Testis (tissue), 3 donors: ENCODE data around the gene PTPRG. TPM values are rescaled to one million over a fixed set of nuclear protein-coding genes. Genes with fewer than 3 reads are reported as not detected.

Experiments used
- DNase-seq: peaks from one replicate; pipeline ENCODE4 v3.0.0-alpha.2; 2019
- H3K27ac ChIP-seq, 2 donors: fragments of 200-600 bp; sonication (generic); one replicate each; pipeline ENCODE4 v1.5.1; 2019
- H3K27me3 ChIP-seq: fragments of 200-600 bp; sonication (generic); one replicate; pipeline ENCODE4 v1.5.1; 2019
- H3K36me3 ChIP-seq: fragments of 200-600 bp; sonication (generic); one replicate; pipeline ENCODE4 v1.5.1; 2017; ENCODE audit warnings: low read depth; ENCODE audit errors: missing control alignments
- H3K4me1 ChIP-seq: fragments of 200-600 bp; sonication (generic); one replicate; pipeline ENCODE4 v1.5.1; 2019
- H3K4me3 ChIP-seq, 2 donors: fragments of 200-600 bp; sonication (generic); one replicate each; pipeline ENCODE4 v1.5.1; 2017 to 2019
- H3K9me3 ChIP-seq: fragments of 200-600 bp; sonication (generic); one replicate; pipeline ENCODE4 v1.5.1; 2017
- POLR2A ChIP-seq: fragments of 450-650 bp; IDR thresholded peaks from one replicate; pipeline ENCODE4 v1.6.1; 2017; ENCODE audit warnings: antibody characterized with exemption, mild to moderate bottlenecking, moderate library complexity
- WGBS, 2 donors: methylation state at CpG; one replicate each; pipeline ENCODE4 v1.1.5; 2018; 5-methylcytosine and 5-hydroxymethylcytosine counted together
- intact Hi-C: fragments of 100-400 bp; cut with DNase I; formaldehyde crosslinking; loops from one replicate; pipeline ENCODE4 v1.15.1; 2023; ENCODE audit warnings: low total_unique reads
- polyA plus RNA-seq: library from polyadenylated mRNA; stranded (reverse); fragments of 350-450 nt; fragmentation: Illumina TruSeq; extraction: RNeasy Lipid Tissue Mini Kit (QIAGEN cat#74804); gene quantifications from one replicate; pipeline ENCODE4 v1.2.3, GENCODE V29; 2014; ENCODE audit warnings: low read depth, low replicate concordance; ENCODE audit not compliant: insufficient read depth
- total RNA-seq, 2 donors: library from RNA; depleted of rRNA; stranded (reverse); fragments of >200 nt; gene quantifications; one replicate each; pipeline ENCODE4 v1.2.3, GENCODE V29; 2016
- TF ChIP-seq, protein P1 (sequence below), 3 experiments: fragments of 450-650 bp in 2 of 3; fragments of 200-600 bp in 1 of 3; sonication (generic) in 1 of 3; IDR thresholded peaks; one replicate each; pipeline ENCODE4 v1.5.1; 2016 to 2019; ENCODE audit warnings: antibody characterized with exemption in 3 of 3, mild to moderate bottlenecking in 2 of 3, moderate library complexity in 1 of 3

The PTPRG gene
- total and polyA plus RNA-seq, 3 donors from 2014 or later = 26.3 to 107 (median 75.4) TPM

- H3K36me3 ChIP-seq = no peaks in the 10 kb centered on the region
- intact Hi-C loops = no loop called here
- H3K9me3 ChIP-seq = no peaks in the 10 kb centered on the region
- no peak overlapping the region for H3K4me3 ChIP-seq
- H3K27me3 ChIP-seq = no peaks in the 10 kb centered on the region
- H3K27ac ChIP-seq = no peak overlapping the region
- peak; percentile 30 for DNase-seq
- H3K4me1 ChIP-seq = no peaks in the 10 kb centered on the region
- 44 to 58% methylated on average over 6 of the region's 6 CpGs for WGBS, 2 donors
- TF ChIP-seq, protein P1, sequence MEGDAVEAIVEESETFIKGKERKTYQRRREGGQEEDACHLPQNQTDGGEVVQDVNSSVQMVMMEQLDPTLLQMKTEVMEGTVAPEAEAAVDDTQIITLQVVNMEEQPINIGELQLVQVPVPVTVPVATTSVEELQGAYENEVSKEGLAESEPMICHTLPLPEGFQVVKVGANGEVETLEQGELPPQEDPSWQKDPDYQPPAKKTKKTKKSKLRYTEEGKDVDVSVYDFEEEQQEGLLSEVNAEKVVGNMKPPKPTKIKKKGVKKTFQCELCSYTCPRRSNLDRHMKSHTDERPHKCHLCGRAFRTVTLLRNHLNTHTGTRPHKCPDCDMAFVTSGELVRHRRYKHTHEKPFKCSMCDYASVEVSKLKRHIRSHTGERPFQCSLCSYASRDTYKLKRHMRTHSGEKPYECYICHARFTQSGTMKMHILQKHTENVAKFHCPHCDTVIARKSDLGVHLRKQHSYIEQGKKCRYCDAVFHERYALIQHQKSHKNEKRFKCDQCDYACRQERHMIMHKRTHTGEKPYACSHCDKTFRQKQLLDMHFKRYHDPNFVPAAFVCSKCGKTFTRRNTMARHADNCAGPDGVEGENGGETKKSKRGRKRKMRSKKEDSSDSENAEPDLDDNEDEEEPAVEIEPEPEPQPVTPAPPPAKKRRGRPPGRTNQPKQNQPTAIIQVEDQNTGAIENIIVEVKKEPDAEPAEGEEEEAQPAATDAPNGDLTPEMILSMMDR (IDR thresholded peaks at IDR 0.05) = no peak
- TF ChIP-seq POLR2A = no peak
Observed at GRCh38 chr3:62134061-62134496, 572.7 kb downstream of the PTPRG start.

GRCh38 chr3:62135741-62136140 is 574.4 kb downstream of the PTPRG start:
- no peak for DNase-seq
- Histone ChIP-seq H3K27me3 (no peaks in the 10 kb centered on the region), H3K27ac (no peak overlapping the region), H3K4me1 (no peaks in the 10 kb centered on the region), H3K36me3 (no peaks in the 10 kb centered on the region), H3K4me3 (no peak overlapping the region), H3K9me3 (no peaks in the 10 kb centered on the region)
- WGBS, 2 donors = 88 to 94% methylated on average over 7 of the region's 7 CpGs
- intact Hi-C loops = no loop called here
- no peak for TF ChIP-seq POLR2A
- TF ChIP-seq, protein P1 (IDR thresholded peaks at IDR 0.05) = no peak

- Histone ChIP-seq H3K27me3 (no peaks in the 10 kb centered on the region), H3K36me3 (no peaks in the 10 kb centered on the region), H3K9me3 (no peaks in the 10 kb centered on the region), H3K4me3 (no peak overlapping the region), H3K27ac (no peak overlapping the region), H3K4me1 (no peaks in the 10 kb centered on the region)
- intact Hi-C loops = no loop called here
- no peak for DNase-seq
- 80 to 81% methylated on average over 6 of the region's 6 CpGs for WGBS, 2 donors
- no peak for TF ChIP-seq POLR2A
- TF ChIP-seq, protein P1 (IDR thresholded peaks at IDR 0.05) = no peak
Observed at GRCh38 chr3:62139957-62140356, 578.6 kb downstream of the PTPRG start.

- no peak for DNase-seq
- H3K27me3 ChIP-seq = no peaks in the 10 kb centered on the region
- intact Hi-C loops = no loop called here
- 76 to 88% methylated on average over 9 of the region's 9 CpGs for WGBS, 2 donors
- no peaks in the 10 kb centered on the region for H3K36me3 ChIP-seq
- H3K9me3 ChIP-seq = no peaks in the 10 kb centered on the region
- no peaks in the 10 kb centered on the region for H3K4me1 ChIP-seq
- H3K4me3 ChIP-seq = no peak overlapping the region
- no peak overlapping the region for H3K27ac ChIP-seq
- no peak for TF ChIP-seq POLR2A
- TF ChIP-seq, protein P1 (IDR thresholded peaks at IDR 0.05) = no peak
Observed at GRCh38 chr3:62142331-62143085, 581.1 kb downstream of the PTPRG start.
